NOMO-1 (cell line): ENCODE results near the gene KRTAP10-11.

Experiments
- DNase-seq, 2 experiments: peaks; one replicate each; lab custom pipeline; 2025; ENCODE audit not compliant: unreplicated experiment in 2 of 2; lab: John Stamatoyannopoulos, UW

KRTAP10-11 gene

DNA sequence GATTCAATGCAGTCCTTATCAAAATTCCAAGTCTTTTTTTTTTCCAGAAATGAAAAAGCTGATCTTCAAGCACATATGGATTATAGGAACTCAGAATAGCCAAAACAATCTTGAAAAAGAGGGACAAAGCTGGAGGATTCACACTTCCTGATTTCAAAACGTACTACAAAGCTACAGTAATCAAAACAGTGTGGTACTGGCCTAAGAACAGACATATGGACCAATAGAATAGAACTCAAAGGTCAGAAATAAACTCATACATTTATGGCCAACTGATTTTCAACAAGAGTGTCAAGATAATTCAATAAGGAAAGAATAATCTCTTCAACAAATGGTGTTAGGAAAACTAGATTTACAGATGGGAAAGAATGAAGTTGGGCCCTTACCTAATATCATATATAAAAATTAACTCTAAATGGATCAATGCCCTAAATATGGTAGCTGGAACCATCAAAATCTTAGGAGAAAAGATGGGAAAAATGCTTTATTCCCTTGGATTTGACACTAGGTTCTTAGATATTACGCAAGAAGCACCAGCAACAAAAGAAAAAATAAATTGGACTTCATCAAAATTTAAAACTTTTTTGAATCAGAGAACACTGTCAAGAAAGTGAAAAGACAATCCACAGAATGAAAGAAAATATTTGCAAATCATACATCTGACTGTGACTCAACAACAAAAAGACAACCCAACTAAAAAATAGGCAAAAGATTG is 46.7 kb downstream of the KRTAP10-11 start:
- no peak for DNase-seq

DNA sequence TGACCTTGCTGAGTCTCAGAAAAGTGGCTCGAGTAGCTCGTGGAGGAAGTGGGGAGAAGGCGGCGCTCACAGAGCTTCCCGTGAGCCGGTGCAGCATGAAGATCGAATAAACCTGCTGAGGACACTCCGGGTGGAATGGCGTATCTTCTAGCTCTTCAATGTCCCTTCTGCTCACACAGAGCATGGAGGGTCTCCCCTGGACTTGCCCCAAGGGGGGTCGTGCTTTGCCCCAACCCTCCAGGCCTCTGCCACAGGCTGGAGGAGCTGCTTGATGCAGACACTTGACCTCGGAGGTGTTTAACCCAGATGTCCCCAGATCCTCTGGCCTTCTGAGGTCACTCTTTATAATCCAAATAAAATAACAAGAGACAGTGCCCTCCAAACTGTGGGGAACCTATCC is 48.6 kb downstream of the KRTAP10-11 start:
- no peak for DNase-seq

DNA sequence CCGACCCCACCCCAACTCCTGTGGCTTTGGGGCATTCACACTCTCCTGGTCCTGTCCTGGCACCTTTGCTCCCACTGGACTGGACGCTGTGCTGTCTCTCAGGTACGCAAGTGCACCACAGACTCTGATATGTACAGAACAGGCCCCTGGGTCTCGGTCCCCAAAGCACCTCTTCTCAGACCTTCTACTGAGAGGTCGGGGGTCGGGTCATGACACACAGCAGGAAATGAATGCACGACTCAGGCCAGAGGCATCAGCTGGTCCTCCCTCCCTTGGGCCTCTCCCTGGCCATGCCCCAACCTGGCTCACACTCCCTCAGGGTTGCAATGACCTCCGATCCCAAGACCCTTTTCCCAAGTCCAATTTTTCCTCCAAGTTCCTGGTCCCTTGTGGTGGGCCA is 49.0 kb downstream of the KRTAP10-11 start:
- DNase-seq = no peak

DNA sequence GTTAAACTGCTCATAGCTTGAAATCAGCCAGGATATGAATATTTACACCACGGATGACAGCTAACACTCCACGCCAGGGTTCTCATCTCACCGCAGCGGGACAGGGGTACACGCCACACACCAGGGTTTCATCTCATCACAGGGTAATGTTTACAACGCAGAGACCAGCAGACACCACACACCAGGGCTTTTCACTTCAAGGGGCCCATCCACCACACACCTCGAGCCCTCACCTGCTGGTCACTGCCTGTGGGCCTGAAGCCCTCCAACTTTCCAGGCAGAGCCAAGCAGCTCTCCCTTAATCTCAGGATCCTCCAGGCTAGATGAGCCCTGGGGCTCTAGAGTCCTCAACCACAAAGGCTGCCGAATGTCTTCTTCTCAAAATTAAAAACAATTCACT is 49.4 kb downstream of the KRTAP10-11 start:
- DNase-seq = no peak

DNA sequence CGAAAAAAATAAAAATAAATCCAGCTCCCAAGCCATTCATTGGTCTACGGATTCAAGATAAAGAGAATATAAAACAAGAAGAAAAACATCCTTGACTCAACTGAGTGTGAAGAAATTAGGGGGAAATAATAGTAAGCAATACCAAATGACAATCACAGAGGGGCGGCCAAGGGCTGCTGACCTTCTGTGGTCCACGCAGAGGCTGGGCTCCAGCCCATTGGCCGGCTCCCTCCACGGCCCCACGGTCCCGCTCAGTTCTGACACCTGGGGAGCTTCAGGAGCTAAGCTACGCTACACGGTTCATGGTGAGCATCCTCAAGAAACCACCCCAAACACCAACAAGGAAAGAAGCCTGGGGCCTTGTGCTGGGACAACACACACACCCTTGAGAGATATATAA is 50.4 kb downstream of the KRTAP10-11 start:
- DNase-seq = no peak
